Stimulated activated CD8-positive, alpha-beta memory T cell treated with anti-CD3 and anti-CD28 coated beads, Interleukin-7, amount 100 ng/mL, for 48 hours (primary cell): Measurements from ENCODE around the gene NECTIN1.
A peak's percentile ranks its signal among the peaks of the same experiment; 100 is the strongest.

Source experiments
- DNase-seq, 2 donors: peaks; one replicate each; pipeline ENCODE4 v3.0.0-alpha.2; 2020; ENCODE audit warnings: low read depth in 1 of 2; ENCODE audit errors: extremely low read depth in 1 of 2

Gene NECTIN1

GRCh38 chr11:119676461-119677020 is 52.5 kb downstream of the NECTIN1 start:
- DNase-seq: no peak

DNA sequence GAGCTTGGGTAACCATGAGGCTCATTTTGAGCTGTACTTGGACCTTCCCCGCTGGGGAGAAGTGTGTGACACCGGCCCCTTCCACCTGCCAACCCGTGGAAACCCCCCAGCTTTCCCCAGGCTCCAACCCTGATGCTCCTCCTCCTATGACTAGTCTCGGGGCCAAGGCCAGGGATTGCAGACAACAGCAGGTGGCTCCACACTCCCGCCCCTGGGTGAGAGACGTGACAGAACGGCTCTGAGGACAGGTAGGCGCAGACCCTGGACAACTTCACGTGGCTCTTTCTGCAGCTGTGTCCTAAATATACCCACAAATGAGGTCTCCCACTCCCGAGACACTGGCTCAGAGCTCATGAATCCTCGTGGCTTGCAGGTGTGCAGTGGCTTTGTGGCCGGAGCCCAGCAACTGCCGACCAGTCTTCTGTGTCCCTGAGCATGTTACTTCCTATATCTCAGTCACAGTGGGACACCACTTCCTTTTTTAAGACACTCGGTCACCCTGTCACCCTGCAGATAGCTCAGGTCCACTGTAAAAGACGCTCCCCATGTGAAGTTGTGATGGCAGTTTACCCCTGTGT is 55.2 kb downstream of the NECTIN1 start:
- peak; percentile 15 to 34 for DNase-seq

GRCh38 chr11:119673052-119673758 is 55.8 kb downstream of the NECTIN1 start:
- DNase-seq: no peak

DNA sequence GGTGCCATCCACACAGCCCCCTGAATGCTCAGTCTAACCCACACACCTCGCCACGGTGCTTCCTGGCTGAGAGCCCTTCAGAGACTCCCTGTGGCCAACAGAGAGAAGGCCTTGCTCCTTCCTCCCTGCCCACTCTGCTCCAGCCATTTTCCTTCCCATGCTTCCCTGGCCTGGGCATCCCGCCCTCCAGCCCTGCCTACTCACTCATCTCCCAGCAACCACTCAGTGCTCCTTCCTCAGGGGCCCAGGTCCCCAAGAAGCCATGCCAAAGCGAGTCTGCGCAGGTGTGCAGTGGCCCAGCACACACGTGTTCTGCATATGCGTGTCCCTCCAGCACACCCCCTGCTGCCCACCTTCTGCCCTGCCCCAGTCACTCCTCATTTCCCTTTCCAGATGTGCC is 56.4 kb downstream of the NECTIN1 start:
- DNase-seq: no peak

DNA sequence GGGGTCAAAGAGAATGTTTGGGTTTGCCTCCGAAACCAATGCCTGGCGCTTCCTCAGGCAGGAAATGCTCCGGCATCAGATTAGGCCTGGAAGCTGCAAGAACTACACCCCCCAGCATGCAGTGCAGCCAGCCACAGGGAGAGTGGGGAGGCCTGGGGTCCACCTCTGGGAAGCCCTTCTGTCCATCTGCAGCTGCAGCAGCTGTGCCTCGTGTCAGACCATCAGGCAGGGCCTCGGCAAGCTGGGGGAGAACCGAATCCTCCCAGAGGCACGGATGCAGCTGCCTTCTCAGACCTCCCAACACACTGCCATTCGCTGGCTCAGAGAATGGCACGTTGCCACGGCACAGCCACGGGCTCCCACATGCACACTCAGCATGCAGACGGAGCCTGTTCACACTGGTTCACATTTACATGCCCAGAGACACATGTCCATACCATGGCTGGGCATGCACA is 57.4 kb downstream of the NECTIN1 start:
- no peak for DNase-seq

DNA sequence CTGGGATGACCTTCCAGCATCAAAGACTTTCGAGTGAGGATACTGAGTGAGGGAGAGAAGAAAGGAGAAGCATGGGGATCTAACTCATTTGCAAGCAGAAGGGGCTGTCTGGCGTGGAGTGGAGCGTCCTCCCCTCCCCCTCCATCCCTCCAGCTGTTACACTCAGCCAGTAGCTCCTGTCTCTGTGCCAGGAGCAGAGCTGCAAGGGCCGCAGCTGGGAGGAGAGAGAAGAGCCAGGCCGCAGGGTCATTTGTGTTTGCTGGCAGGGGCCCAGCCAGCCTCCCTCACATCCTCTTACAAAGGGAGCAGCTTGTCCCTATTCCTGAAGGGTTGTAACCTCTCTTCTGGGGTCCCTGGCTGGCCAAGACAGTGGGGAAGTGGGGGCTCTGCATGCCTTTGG is 57.9 kb downstream of the NECTIN1 start:
- DNase-seq: no peak

DNA sequence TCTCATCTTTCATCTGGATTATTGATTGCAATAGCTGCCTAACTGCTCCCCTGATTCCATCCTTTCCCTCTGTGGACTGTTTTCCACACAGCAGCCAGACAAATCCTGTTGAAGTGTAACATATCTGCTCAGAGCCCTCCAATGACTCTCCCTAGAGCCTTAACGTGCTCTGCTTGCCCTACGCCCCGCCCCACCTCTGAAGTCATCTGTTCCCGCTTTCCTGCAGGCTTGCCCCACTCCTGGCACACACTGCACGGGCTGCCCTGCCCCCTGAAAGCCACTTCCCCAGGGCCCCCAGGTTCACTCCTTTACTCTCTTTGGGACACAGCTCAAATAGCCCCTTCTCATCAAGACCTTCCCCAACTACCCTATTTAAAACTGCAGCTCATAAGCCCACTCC is 59.5 kb downstream of the NECTIN1 start:
- no peak for DNase-seq

- no peak for DNase-seq
Observed at GRCh38 chr11:119668676-119669075, 60.3 kb downstream of the NECTIN1 start.

- peak; percentile 31 to 34 for DNase-seq
Observed at GRCh38 chr11:119666463-119667131, 62.4 kb downstream of the NECTIN1 start.

DNA sequence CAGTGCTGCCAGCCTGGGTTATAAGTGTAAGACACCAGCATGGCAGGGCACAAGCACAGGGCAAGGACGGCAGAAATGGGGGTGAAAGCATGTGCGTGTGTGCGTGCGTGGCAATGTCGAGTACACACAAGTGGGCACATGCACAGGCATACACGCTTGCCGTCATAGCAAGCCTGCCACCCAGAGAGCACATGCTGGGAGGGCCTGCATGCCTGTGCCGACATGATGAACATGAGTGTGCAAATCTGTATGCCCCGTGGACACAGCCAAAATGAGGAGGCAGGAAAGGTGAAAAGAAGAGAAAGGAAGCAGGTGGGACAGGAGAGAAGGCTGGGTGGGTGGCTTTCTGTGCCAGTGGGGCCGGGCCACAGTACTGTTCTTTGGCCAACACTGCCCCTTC is 62.9 kb downstream of the NECTIN1 start:
- no peak for DNase-seq

- no peak for DNase-seq
Observed at GRCh38 chr11:119664701-119665420, 64.1 kb downstream of the NECTIN1 start.

DNA sequence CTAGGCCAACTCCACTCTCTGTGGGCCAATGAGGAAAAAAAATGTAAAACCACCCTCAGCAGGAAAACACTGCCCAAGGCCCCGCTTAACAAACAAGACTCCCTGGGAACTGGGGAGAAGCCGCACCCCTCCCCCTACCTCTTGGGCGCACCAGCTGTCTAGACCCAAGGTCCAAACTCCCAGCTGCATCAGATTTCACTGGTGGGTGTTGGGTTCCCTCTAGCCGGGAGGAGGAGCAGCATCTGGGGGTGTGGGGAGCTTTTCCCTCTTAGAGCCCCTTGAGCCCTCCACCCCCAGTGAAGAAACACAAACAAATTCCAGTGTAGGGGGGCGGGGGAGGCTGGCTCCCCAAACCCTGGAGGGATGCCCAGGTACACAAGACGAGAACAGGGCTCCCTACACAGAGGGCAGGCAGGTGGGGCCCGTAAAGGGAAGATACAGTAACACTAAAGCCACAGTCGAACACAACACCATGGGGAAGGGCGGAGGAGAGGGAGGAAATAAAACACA is 64.9 kb downstream of the NECTIN1 start:
- DNase-seq: no peak

DNA sequence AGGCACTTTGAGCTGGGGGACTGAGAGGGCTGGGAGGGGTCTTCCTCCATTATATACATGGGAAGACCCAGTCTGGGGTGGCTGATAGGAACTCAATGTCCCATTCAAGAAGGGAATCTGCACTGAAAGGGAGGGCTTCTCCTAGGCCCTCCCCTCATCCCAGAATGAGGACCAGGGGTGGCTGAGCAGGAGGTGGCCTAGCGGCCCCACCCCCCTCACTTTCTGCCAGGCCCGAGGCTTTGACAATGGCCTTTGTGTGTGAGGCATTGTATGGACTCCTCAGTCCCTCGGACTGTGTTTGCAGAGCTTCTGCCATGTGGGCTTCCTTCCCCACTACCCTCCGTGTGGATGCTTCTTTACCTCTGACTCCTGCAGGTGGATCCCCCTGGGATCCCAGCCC is 65.7 kb downstream of the NECTIN1 start:
- DNase-seq: no peak

GRCh38 chr11:119661226-119661625 is 67.8 kb downstream of the NECTIN1 start:
- DNase-seq: no peak

GRCh38 chr11:119659971-119660723 is 68.9 kb downstream of the NECTIN1 start:
- DNase-seq: no peak

- DNase-seq: no peak
Observed at GRCh38 chr11:119652907-119653659, 75.9 kb downstream of the NECTIN1 start.

DNA sequence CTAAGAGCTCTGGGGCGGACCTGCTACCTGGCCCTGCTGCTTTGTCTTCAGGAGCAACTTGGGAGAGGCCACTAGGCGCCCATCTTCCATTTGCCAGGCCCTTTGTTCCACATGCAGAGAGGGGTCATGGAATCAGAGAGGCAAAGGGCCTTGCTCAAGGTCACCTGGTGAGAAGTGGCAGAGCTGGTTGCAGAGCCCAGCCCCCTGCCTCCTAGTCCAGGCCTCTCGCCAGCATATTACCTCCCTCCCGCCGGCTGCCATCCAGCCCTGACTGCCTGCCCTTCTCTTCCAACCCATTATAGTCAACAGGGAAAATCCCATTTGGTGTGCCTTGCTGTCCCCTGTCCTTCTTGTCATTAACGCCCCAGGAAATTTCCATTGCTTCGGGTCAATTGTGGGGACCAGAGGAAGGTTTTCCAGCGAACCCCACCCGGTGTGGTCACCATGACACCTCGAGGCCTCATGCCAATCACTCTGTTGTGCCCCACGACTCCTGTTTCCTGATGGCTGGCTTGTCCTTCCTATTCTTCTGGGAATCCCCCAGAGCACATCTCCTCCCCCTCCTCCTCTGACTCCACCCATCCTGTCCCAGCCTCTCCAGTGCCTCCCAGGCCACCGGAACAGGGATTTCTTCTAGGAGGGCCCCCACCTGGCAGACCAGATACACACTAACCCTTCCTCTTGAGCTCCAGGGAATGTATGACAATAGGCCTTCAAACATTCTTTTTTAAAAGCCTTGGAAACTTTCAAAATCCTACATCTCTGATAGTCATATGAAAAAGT is 77.0 kb downstream of the NECTIN1 start:
- DNase-seq: no peak

GRCh38 chr11:119650251-119650650 is 78.7 kb downstream of the NECTIN1 start:
- DNase-seq: no peak

DNA sequence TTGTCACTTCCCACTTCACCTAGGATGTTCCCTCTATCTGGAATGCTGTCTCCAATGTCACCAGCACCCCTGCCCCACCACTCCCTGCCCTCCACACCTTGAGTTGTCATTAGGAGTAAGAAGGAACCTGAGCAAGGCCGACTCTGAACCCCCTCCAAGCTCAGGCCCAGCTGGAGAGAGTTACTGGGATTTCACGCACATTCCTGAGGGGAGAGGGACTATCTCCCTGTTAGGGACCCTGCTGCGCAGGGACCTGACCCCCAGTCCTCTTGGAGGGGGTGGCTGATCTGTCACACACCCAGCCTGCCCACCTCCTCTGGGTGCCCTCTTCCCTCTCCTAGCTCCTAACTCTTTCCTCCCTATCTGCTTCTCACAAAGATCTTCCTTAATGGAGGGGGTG is 81.7 kb downstream of the NECTIN1 start:
- DNase-seq: no peak
